ENCODE measurements around the gene TJP3. TPM values are rescaled to one million over a fixed set of nuclear protein-coding genes. Genes with fewer than 3 reads are reported as not detected.

TJP3 gene
- total RNA-seq, 2 donors from 2014 or later = 1.5 to 8.6 TPM

GRCh38 chr19:3768748-3769099 lies 60.5 kb downstream of the TJP3 start:
- Mint-ChIP-seq H3K36me3 (ENCODE audit: low read depth) (peaks cover 11% of the 10 kb centered on the region), H3K9me3 (no peaks in the 10 kb centered on the region), H3K4me1 (peaks cover 6% of the 10 kb centered on the region), H3K27me3 (no peaks in the 10 kb centered on the region), H3K4me3 (no peak overlapping the region), H3K27ac (no peak overlapping the region)
- ATAC-seq (replicated peaks) = no peak

- Mint-ChIP-seq H3K36me3 (ENCODE audit: low read depth) (peaks cover 11% of the 10 kb centered on the region), H3K4me3 (no peak overlapping the region), H3K4me1 (peaks cover 6% of the 10 kb centered on the region), H3K27me3 (no peaks in the 10 kb centered on the region), H3K9me3 (no peaks in the 10 kb centered on the region), H3K27ac (no peak overlapping the region)
- ATAC-seq (replicated peaks) = no peak
Observed at GRCh38 chr19:3769494-3769893, 61.3 kb downstream of the TJP3 start.

GRCh38 chr19:3770136-3770999 lies 62.2 kb downstream of the TJP3 start:
- Mint-ChIP-seq H3K27me3 (no peaks in the 10 kb centered on the region), H3K4me3 (no peak overlapping the region), H3K9me3 (no peaks in the 10 kb centered on the region), H3K36me3 (ENCODE audit: low read depth) (peaks cover 11% of the 10 kb centered on the region), H3K4me1 (peaks cover 6% of the 10 kb centered on the region), H3K27ac (no peak overlapping the region)
- no peak for ATAC-seq (replicated peaks)

- H3K27me3 Mint-ChIP-seq = no peaks in the 10 kb centered on the region
- H3K4me1 Mint-ChIP-seq = peaks cover 5% of the 10 kb centered on the region
- ATAC-seq (replicated peaks) = no peak
- peaks cover 8% of the 10 kb centered on the region for H3K36me3 Mint-ChIP-seq (ENCODE audit: low read depth)
- no peaks in the 10 kb centered on the region for H3K9me3 Mint-ChIP-seq
- no peak overlapping the region for H3K4me3 Mint-ChIP-seq
- no peak overlapping the region for H3K27ac Mint-ChIP-seq
Observed at GRCh38 chr19:3771000-3771905, 63.1 kb downstream of the TJP3 start.

GRCh38 chr19:3771906-3772455 lies 63.8 kb downstream of the TJP3 start, which contains the start of gene RAX2:
Gene RAX2 (minus strand): TSS chr19:3772228. CDS start chr19:3771742, 486 bp downstream.
- no peaks in the 10 kb centered on the region for H3K9me3 Mint-ChIP-seq
- H3K4me3 Mint-ChIP-seq = no peak within 1 kb of the TSS
- no peak within 1 kb of the TSS for H3K27ac Mint-ChIP-seq
- H3K36me3 Mint-ChIP-seq (ENCODE audit: low read depth) = peaks cover under 1% of the 10 kb centered on the region
- no peak for ATAC-seq (replicated peaks)
- H3K27me3 Mint-ChIP-seq = no peaks in the 10 kb centered on the region
- no peaks in the 10 kb centered on the region for H3K4me1 Mint-ChIP-seq

GRCh38 chr19:3773814-3774515 lies 65.8 kb downstream of the TJP3 start:
- H3K4me3 Mint-ChIP-seq = no peak overlapping the region
- H3K36me3 Mint-ChIP-seq (ENCODE audit: low read depth) = no peaks in the 10 kb centered on the region
- no peaks in the 10 kb centered on the region for H3K4me1 Mint-ChIP-seq
- ATAC-seq (replicated peaks) = no peak
- no peaks in the 10 kb centered on the region for H3K9me3 Mint-ChIP-seq
- H3K27ac Mint-ChIP-seq = peak overlapping the region; percentile 17
- H3K27me3 Mint-ChIP-seq = no peaks in the 10 kb centered on the region

GRCh38 chr19:3774621-3775373 lies 66.6 kb downstream of the TJP3 start:
- peak overlapping the region; percentile 17 for H3K27ac Mint-ChIP-seq
- no peak for ATAC-seq (replicated peaks)

GRCh38 chr19:3775374-3775711 lies 67.2 kb downstream of the TJP3 start:
- ATAC-seq (replicated peaks) = no peak

More at GRCh38 chr19:3774621-3775373, 66.6 kb downstream of the TJP3 start:
- Mint-ChIP-seq H3K4me3 (no peak overlapping the region), H3K9me3 (no peaks in the 10 kb centered on the region), H3K27me3 (no peaks in the 10 kb centered on the region), H3K36me3 (ENCODE audit: low read depth) (no peaks in the 10 kb centered on the region), H3K4me1 (no peaks in the 10 kb centered on the region)

GRCh38 chr19:3775831-3776230 lies 67.6 kb downstream of the TJP3 start:
- no peaks in the 10 kb centered on the region for H3K4me1 Mint-ChIP-seq
- H3K4me3 Mint-ChIP-seq = no peak overlapping the region
- no peak for ATAC-seq (replicated peaks)
- no peaks in the 10 kb centered on the region for H3K36me3 Mint-ChIP-seq (ENCODE audit: low read depth)
- H3K9me3 Mint-ChIP-seq = no peaks in the 10 kb centered on the region
- no peaks in the 10 kb centered on the region for H3K27me3 Mint-ChIP-seq
- no peak overlapping the region for H3K27ac Mint-ChIP-seq

More at GRCh38 chr19:3775374-3775711, 67.2 kb downstream of the TJP3 start:
- H3K27ac Mint-ChIP-seq = no peak overlapping the region
- H3K36me3 Mint-ChIP-seq (ENCODE audit: low read depth) = no peaks in the 10 kb centered on the region
- no peaks in the 10 kb centered on the region for H3K27me3 Mint-ChIP-seq
- no peaks in the 10 kb centered on the region for H3K4me1 Mint-ChIP-seq
- H3K9me3 Mint-ChIP-seq = no peaks in the 10 kb centered on the region
- no peak overlapping the region for H3K4me3 Mint-ChIP-seq

- ATAC-seq (replicated peaks) = no peak
- H3K36me3 Mint-ChIP-seq (ENCODE audit: low read depth) = no peaks in the 10 kb centered on the region
- no peaks in the 10 kb centered on the region for H3K4me1 Mint-ChIP-seq
- H3K9me3 Mint-ChIP-seq = peaks cover 2% of the 10 kb centered on the region
- no peaks in the 10 kb centered on the region for H3K27me3 Mint-ChIP-seq
- no peak overlapping the region for H3K4me3 Mint-ChIP-seq
- no peak overlapping the region for H3K27ac Mint-ChIP-seq
Observed at GRCh38 chr19:3776479-3777040, 68.4 kb downstream of the TJP3 start.

GRCh38 chr19:3778104-3778867 lies 70.1 kb downstream of the TJP3 start:
- H3K27me3 Mint-ChIP-seq = no peaks in the 10 kb centered on the region
- no peaks in the 10 kb centered on the region for H3K4me1 Mint-ChIP-seq
- H3K36me3 Mint-ChIP-seq (ENCODE audit: low read depth) = peaks cover 14% of the 10 kb centered on the region
- H3K4me3 Mint-ChIP-seq = no peak overlapping the region
- peaks cover 7% of the 10 kb centered on the region for H3K9me3 Mint-ChIP-seq
- no peak for ATAC-seq (replicated peaks)
- H3K27ac Mint-ChIP-seq = no peak overlapping the region

- no peak overlapping the region for H3K27ac Mint-ChIP-seq
- no peaks in the 10 kb centered on the region for H3K27me3 Mint-ChIP-seq
- H3K4me1 Mint-ChIP-seq = no peaks in the 10 kb centered on the region
- H3K9me3 Mint-ChIP-seq = peaks cover 7% of the 10 kb centered on the region
- no peak overlapping the region for H3K4me3 Mint-ChIP-seq
- H3K36me3 Mint-ChIP-seq (ENCODE audit: low read depth) = peaks cover 14% of the 10 kb centered on the region
- ATAC-seq (replicated peaks) = no peak
Observed at GRCh38 chr19:3778899-3779723, 70.9 kb downstream of the TJP3 start.
